Bone marrow (tissue), 2 donors: ENCODE data around the gene BNIPL.
A peak's percentile ranks its signal among the peaks of the same experiment; 100 is the strongest.

Experiments used
- DNase-seq, 2 donors: peaks; one replicate each; lab custom pipeline; 2025; lab: John Stamatoyannopoulos, UW

The BNIPL gene

DNA sequence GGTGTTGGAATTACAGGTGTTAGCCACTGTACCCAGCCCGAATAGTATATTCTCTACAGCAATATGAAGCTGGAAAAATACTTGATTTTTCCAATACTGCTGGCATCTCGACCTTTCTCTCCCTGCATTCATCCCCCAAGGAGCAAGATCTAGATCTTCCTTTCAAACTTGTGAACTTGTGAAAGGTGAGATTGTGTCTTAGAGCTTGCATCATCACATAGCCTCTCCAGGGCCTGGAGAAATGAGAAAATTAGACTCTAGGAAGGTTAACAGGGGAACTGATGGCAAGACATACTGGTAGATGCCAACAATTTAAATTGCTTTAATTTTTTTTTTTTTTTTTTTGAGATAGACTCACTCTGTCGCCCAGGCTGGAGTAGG is 26.1 kb upstream of the BNIPL start:
- no peak for DNase-seq

DNA sequence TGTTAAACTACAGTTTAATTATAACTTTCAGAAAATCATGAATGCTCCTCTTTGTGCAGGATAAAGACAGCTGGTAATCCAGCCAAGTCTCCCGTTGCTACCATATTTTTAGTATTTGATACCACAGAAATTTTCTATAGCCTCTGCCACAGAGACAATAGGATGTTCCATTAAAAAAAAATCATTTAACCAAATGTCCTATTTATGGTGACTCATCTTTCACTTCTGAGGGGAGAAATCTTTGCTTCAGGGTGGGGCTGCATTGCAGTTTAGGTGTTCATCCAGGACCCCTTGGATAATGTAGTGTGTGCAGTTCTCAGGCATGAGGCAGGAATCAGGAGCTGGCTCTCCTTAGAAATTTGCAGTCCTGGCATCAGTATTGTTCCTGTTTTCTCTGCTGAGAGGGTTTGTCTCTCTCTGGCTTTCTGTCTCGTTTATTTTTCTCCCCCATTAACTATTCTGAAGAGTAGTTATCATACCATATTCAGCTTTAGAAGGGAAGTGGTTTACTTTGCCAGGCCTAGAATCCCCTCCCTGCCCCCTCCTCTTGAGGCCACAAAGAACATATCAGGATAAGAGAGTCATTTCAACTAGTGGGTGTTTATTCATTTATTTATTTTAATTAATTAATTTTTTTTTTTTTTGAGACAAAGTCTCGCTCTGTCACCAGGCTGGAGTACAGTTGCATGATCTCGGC is 25.1 kb upstream of the BNIPL start:
- DNase-seq: peak in 1 of 2 donors; percentile 70

DNA sequence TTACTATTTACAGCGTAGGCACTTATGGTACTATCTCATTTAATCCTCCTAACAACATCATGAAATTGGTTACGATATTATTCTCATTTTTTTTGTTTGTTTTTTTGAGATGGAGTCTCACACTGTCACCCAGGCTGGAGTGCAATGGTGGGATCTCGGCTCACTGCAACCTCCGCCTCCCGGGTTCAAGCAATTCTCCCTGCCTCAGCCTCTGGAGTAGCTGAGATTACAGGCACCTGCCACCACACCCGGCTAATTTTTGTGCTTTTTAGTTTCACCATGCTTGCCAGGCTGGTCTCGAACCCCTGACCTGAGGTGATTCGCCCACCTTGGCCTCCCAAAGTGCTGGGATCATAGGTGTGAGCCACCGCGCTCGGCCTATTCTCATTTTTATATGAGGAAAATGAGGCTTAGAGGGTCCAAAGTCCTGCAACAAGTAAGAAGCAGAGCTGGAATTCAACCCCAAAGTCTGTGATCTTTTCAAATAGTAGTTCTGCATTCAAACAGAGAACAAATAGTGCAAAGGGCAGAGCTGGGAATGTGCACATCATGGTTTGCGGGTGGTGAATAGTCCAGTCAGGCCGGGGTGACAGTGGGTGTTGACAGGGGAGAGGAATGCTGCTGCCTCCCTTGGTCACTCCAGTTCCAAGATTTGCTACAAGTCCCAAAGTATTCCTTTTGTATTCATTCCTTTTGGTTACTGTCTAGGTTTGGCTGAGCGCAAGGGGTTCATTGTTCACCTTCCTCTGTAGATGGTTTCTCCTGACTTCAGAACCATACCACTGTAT is 23.5 kb upstream of the BNIPL start:
- no peak for DNase-seq

DNA sequence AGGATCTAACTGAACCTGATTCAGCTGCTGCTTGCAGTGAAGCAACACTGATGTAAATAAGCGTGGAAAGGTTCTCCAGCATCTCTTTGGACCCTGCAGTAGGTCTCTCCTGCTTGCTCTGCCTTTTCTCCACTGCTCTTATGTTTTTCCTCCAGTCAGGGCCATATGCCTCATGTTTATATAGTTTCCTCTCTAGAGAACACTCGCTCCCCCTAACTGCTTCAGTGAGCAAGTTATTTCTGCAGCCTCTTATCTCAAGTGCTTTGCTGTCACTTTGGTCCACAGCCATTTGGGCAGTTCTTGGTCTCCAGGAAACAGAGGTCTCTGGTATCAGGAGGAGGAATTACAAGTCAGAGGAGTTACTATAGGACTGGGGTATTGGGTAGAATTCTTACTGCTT is 22.9 kb upstream of the BNIPL start:
- no peak for DNase-seq

DNA sequence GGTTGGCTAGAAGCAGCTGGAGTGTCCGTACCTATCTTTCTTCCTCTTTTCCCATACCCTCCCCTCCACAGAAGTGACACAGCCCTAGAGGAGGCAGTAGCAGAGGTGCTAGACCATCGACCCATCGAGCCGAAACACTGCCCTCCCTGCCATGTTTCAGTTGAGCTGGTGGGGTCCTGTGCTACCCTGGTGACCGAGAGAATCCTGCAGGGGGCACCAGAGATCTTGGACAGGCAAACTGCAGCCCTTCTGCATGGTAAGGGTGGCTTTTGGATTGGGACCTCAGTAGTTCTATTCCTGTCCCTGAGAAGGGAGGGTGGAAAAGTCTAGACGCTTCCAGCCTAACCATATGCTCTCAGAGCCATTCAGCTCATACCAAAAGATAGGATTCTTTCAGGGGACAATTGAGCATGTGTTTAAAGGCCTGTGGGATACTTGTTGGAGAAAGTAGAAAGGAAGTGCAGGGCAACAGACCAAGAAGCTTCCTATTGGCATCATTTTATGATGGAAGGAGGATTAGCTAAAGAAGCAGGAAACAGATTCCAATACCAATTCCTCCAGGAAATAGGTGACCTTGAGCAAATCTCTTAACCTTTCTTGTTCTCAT is 11.7 kb upstream of the BNIPL start:
- peak; percentile 29 to 67 for DNase-seq

DNA sequence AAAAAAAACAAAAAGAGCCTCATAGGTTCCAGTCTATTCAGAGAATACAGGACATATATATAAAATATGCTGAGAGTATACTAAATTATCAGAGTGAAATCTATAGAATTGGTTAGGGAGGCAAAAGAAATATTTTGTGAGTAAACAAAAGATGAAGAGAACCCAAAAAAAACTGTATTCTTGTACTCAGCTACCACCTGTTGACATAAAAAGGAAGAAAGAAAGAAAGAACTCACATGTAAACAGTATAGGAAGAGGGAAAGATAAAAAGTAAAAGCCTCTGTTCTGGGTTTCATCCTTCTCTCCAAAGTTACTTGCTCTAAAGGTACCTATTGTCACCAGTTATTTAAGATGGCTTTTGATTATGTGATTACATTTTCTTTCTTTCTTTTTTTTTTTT is 9.9 kb upstream of the BNIPL start:
- DNase-seq: no peak

DNA sequence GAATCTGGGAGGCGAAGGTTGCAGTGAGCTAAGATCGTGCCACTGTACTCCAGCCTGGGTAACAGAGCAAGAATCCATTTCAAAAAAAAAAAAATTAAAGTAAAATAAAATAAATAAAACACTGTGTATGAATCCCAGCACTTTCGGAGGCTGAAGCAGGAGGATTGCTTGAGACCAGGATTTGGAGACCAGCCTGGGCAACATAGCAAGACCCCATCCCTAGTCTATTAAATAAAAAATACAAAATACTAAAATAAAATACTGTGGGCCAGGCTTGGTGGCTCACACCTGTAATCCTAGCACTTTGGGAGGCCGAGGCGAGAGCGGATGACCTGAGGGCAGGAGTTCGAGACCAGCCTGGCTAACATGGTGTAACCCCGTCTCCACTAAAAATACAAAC is 4.2 kb upstream of the BNIPL start:
- no peak for DNase-seq

DNA sequence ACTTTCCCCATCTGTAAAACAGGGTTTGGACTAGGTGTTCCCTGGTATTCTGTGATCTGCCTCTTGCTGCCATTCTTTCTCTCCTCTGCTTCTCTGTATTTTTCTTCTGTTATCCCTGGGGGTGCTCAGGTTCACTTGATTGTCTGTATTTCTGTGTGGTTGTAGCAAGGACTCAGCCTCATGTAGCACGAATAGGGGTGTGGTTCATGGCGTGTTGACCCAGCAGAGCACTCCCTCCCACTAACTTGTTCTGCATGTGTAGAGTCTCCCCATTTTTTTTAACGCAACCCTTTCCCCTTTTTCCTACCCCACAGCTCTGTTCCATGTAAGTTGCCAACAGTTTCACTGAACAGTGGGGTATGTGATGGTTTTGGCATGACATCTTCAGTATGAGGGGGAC is 1.2 kb upstream of the BNIPL start:
- DNase-seq: no peak

DNA sequence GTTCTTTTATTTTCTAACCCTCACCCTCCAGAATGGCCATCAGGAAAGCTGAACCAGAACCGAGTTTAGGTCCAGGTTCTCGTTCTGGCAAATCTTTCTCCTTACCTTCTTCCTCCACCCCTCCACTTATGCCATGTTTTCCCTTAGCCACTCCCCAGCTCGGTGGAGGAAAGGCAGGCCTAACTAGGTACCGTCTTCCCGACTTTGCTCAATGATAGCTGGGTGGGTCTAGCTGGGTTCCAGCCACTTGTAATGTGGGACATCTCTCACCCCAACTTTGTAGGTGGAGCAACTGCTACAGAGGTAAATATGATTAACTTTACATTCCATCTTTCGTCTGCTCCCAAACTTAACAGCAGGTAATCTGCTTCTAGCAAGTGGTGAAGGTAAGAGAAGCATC is 646 bp downstream of the BNIPL start:
- no peak for DNase-seq

DNA sequence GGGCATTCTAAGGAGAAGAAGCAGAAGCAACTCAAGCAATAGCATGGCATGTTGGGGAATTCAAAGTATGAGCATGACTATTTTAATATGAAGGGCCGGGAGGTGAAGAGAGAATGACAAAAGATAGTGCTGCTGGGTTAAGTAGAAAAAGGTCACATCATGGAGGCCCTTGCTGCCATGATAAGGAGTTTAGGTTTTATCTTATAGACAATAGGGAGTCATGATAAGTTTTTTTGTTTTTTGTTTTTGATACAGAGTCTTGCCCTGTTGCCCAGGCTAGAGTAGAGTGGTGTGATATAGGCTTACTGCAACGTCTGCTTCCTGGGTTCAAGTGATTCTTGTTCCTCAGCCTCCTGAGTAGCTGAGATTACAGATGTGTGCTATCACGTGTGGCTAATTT is 3.1 kb downstream of the BNIPL start:
- DNase-seq: no peak

DNA sequence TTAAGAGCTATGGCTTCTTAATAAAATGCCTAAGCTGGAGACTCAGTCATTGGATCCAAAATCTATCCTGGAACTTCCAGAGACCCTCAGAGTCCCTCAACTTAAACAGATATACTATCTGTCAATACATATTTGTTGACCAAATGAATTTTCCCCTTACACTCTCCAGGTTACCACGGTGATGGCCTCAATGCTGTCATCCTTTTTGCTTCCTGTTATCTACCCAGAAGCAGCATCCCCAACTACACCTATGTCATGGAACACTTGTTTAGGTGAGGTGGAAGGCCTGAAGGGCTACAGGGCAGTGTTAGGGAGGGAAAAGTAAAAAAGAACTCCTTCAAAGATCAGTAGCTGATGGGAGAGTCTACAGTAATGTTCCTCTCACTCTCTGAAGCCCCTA is 6.8 kb downstream of the BNIPL start:
- no peak for DNase-seq

DNA sequence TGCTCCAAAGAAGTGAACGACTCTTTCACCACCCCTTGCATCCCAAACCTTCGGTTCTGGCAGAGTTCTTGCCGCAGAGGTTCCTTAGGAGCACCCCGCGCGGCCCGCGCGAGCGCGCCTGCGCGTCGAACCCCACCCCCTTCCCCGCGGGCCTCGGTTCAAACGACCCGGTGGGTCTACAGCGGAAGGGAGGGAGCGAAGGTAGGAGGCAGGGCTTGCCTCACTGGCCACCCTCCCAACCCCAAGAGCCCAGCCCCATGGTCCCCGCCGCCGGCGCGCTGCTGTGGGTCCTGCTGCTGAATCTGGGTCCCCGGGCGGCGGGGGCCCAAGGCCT is 11.2 kb downstream of the BNIPL start, which contains the start of gene C1orf56:
TSS of gene C1orf56 (plus strand) at position 161 of the 334 bp plus-strand sequence. CDS start at position 258, 97 bp downstream.
- DNase-seq: no peak

DNA sequence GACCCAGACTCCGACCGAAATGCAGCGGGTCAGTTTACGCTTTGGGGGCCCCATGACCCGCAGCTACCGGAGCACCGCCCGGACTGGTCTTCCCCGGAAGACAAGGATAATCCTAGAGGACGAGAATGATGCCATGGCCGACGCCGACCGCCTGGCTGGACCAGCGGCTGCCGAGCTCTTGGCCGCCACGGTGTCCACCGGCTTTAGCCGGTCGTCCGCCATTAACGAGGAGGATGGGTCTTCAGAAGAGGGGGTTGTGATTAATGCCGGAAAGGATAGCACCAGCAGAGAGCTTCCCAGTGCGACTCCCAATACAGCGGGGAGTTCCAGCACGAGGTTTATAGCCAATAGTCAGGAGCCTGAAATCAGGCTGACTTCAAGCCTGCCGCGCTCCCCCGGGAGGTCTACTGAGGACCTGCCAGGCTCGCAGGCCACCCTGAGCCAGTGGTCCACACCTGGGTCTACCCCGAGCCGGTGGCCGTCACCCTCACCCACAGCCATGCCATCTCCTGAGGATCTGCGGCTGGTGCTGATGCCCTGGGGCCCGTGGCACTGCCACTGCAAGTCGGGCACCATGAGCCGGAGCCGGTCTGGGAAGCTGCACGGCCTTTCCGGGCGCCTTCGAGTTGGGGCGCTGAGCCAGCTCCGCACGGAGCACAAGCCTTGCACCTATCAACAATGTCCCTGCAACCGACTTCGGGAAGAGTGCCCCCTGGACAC is 11.7 kb downstream of the BNIPL start:
- DNase-seq: peak; percentile 23 to 33

DNA sequence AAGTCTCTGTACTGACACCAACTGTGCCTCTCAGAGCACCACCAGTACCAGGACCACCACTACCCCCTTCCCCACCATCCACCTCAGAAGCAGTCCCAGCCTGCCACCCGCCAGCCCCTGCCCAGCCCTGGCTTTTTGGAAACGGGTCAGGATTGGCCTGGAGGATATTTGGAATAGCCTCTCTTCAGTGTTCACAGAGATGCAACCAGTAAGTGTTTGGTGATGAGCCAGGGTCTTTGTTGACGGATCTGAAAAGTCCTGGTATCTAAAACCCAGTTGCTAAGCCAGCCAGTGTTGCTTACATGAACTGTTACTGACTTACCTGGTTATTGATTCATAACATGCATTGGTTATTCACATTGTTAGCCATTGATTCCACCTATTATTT is 12.3 kb downstream of the BNIPL start:
- DNase-seq: no peak

DNA sequence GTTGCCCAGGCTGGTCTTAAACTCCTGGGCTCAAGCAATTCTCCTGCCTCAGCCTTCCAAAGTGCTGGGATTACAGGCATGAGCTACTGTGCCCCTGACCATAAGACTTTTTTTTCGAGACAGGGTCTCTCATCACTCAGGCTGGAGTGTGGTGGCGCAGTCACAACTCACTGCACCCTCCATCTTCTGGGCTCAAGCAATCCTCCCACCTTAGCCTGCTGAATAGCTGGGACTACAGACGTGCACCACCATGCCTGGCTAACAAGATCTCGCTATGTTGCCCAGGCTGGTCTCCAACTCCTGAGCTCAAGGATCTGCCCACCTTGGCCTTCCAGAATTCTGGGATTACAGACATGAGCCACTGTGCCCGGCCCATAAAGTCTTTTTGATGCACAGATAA is 13.1 kb downstream of the BNIPL start:
- DNase-seq: no peak

DNA sequence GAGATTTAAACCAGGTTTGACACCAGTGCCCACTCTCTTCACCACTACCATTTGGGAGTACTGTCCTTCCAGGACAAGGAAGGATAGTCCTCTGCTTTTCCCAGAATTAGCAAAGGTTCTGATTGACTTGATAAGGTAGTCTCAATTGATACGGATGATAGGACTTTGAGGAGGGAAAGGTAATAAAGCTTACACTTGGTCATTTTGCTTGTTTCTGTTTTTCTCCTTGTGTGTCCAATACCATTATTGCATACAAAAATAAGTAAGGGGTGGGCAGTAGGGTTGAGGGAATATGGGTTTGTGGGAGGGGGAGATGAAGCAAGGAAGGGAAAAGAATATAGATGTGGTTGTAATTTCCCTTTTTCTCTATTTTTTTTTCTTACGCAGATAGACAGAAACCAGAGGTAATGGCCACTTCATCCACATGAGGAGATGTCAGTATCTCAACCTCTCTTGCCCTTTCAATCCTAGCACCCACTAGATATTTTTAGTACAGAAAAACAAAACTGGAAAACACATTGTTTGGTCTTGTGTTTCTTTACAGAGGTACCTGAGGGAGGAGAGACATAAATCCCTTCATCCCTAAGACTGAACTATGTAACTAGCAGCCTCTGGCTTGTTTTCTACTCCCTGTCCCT is 13.8 kb downstream of the BNIPL start:
- no peak for DNase-seq

DNA sequence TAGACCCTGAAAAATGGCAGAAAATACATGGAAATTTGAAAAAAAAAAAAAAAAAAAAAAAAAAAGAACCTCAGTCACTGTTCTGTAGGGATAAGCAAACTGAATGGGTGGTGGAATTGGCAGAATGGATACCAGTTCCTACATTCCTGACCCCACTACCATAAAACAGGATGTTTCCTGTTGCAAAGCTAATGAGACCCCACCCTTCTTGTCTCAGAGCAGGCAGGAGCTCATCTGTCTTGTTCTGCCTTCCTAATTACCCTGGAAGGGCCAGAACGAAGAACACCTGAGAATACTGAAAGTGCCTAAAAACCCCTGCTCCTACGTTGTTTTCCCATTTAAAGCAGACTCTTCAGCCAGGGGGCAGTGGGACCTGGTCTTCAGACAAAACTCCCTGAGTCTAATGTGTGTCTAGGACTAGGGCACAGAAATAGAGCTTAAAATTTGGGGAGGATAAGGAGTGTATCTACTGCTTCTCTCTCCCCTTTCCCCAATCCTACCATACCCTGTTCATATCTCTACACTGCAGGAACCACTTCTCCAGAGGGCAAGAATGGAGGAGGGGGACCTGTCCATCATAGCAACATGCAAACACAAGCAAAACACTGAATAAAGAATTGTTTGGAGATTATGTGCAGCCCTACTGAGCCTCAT is 15.1 kb downstream of the BNIPL start:
- no peak for DNase-seq

DNA sequence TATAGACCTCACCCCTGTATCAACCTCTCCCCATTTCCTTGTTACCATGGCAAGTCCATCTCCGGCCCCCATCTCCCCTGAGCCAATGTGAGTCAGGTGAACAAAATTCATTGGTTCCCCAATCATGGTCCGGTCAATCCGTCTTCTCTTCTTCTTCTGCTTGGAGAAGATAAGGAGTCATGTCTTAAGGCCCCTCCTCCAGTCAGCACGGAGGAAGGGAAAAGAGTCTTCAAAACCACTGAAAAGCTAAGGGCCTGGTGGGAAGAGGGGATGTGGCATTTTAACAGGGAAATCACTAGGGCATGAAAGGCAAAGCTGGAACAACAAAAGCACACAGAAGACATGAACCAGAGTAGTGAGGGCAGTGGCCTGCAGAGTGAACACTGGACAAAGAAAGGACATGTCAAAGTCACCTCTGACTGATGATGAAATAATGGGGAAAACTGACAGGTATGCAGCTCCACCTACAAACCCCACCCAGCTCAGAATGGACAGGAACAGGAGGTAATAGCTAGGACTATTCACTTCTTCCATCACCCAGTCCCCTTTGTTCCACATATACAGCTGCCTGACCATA is 18.7 kb downstream of the BNIPL start:
- DNase-seq: no peak

DNA sequence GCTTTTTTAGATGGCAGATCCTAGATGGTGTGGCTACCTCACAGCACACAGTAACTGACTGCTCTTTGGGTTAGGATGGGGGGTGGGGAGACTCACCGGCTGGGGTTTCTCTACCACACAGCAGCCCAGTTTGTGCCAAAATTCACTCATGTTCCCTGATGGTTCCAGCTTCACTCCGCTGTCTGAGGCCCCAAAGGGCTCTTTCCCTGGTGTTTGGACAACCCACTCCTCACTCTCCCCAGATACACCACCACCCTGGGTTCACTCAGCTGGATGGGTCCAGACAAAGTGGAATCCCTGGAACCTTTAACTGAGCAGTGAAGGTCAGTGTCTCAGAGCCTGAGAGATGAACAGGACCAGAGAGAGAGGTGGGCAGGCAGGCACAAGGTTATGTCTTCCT is 19.2 kb downstream of the BNIPL start:
- no peak for DNase-seq

DNA sequence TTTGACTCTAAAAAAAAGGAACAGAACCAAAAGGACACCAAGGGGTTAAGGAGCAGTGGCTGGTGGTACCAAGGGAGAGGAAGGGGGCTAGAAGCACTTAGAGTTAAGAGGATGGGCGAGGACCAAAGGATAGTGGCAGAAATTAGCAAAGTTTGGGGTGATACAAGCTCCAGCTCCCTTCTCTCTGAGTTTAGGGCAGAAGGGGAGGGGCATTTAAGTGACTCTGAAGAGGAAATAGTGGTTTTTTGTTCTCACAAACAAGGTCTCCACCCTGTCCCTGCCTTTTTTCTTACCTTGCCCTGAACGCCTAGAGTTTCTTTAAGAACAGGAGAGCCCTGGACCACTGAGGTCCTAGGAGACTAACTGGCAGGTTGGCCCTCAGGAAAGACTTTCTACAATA is 19.8 kb downstream of the BNIPL start:
- peak in 1 of 2 donors; percentile 29 for DNase-seq

DNA sequence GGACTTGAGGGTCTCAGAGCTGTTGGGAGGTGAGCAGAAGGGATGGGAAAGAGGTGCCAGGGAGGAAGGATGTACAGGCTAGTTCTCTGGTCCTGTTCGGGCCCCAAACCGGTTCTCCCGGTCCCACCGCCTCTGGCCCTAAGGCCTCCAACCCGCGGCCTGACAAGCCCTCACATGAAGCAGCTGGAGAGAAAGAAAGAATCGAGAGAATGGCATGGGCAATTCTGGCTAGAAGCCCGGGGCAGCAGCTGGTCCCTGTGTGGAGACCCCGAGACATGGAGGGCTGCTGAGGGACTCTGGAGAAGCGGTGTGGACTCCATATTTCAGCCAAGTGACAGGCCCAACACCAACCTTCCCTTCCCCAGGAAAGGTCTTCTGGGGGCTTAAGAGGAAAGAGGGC is 22.3 kb downstream of the BNIPL start:
- no peak for DNase-seq
